BJ (cell line): ENCODE measurements around the gene MPZL3. TPM values are rescaled to one million over a fixed set of nuclear protein-coding genes. Genes with fewer than 3 reads are reported as not detected.

Experiments
- CTCF ChIA-PET: fragments of 350-600 bp; formaldehyde crosslinking; extraction: SDS; loops from one replicate; lab custom pipeline; 2021; ENCODE audit warnings: antibody characterized with exemption, inconsistent platforms; lab: Yijun Ruan, JAX
- POLR2A ChIA-PET: fragments of 300-600 bp; sonication (Branson Sonifier 250); formaldehyde crosslinking; extraction: SDS; loops from one replicate; lab custom pipeline; 2021; ENCODE audit warnings: antibody characterized with exemption; lab: Charles Lee
- DNase-seq: peaks from one replicate; pipeline ENCODE4 v3.0.0-alpha.2; 2011; ENCODE audit warnings: low read depth
- H3K27me3 ChIP-seq: 2 replicates; pipeline ENCODE4 v1.6.0; 2011; ENCODE audit warnings: low read length; ENCODE audit not compliant: control insufficient read depth, insufficient read depth
- H3K36me3 ChIP-seq: 2 replicates; pipeline ENCODE4 v1.5.1; 2011; ENCODE audit warnings: low read length; ENCODE audit not compliant: control insufficient read depth, insufficient read depth
- H3K4me3 ChIP-seq: 2 replicates; pipeline ENCODE4 v1.5.1; 2011; ENCODE audit warnings: low read depth, mild to moderate bottlenecking, control low read depth, low read length
- CTCF ChIP-seq: IDR thresholded peaks from 2 replicates; pipeline ENCODE4 v1.5.1; 2011; ENCODE audit warnings: low read depth, mild to moderate bottlenecking, control low read depth, inconsistent platforms, low read length, moderate library complexity; ENCODE audit not compliant: insufficient read depth
- polyA plus RNA-seq: library from polyadenylated mRNA; depleted of rRNA; stranded (reverse); fragments of >200 nt; gene quantifications from 2 replicates; pipeline ENCODE4 v1.2.3, GENCODE V29; 2011

Gene MPZL3
- polyA plus RNA-seq, 1 experiment, result 0.39 TPM

GRCh38 chr11:118217575-118217974 lies 34.6 kb downstream of the MPZL3 start:
- no peak for TF ChIP-seq CTCF
- H3K4me3 ChIP-seq, result no peak overlapping the region
- no peaks in the 10 kb centered on the region for H3K36me3 ChIP-seq
- peaks cover 11% of the 10 kb centered on the region for H3K27me3 ChIP-seq
- CTCF ChIA-PET, result interaction anchor here (1.4 kb wide), 1 partner anchor 131 kb away, joined by 3 read pairs; no protein-coding TSS in a partner anchor
- POLR2A ChIA-PET, result no interaction called here
- DNase-seq, result no peak

GRCh38 chr11:118216621-118217481 lies 35.3 kb downstream of the MPZL3 start:
- no peaks in the 10 kb centered on the region for H3K36me3 ChIP-seq
- no peak for TF ChIP-seq CTCF
- ChIA-PET CTCF (interaction anchor here (1.1 to 1.4 kb wide), 3 partner anchors 18 to 131 kb away, joined by 3 to 5 read pairs (median 4); no protein-coding TSS in a partner anchor), POLR2A (no interaction called here)
- H3K27me3 ChIP-seq, result peaks cover 11% of the 10 kb centered on the region
- no peak for DNase-seq
- no peak overlapping the region for H3K4me3 ChIP-seq

- DNase-seq, result no peak
- Histone ChIP-seq H3K27me3 (peaks cover 11% of the 10 kb centered on the region), H3K4me3 (no peak overlapping the region), H3K36me3 (no peaks in the 10 kb centered on the region)
- ChIA-PET CTCF (interaction anchor here (1.1 to 1.4 kb wide), 2 partner anchors 17 to 44 kb away, joined by 4 to 5 read pairs; no protein-coding TSS in a partner anchor), POLR2A (no interaction called here)
- TF ChIP-seq CTCF, result no peak
Measured at GRCh38 chr11:118215765-118216164, 36.4 kb downstream of the MPZL3 start.

- no peak for DNase-seq
- CTCF ChIA-PET, result interaction anchor here (2.3 kb wide), 1 partner anchor 17 kb away, joined by 10 read pairs; no protein-coding TSS in a partner anchor
- POLR2A ChIA-PET, result no interaction called here
- H3K36me3 ChIP-seq, result no peaks in the 10 kb centered on the region
- H3K27me3 ChIP-seq, result peaks cover 13% of the 10 kb centered on the region
- no peak overlapping the region for H3K4me3 ChIP-seq
- no peak for TF ChIP-seq CTCF
Measured at GRCh38 chr11:118215262-118215661, 36.9 kb downstream of the MPZL3 start.

GRCh38 chr11:118214210-118214914 lies 37.8 kb downstream of the MPZL3 start:
- peaks cover 10% of the 10 kb centered on the region; the same call in 1 of the 2 replicates for H3K27me3 ChIP-seq
- no peak for TF ChIP-seq CTCF
- CTCF ChIA-PET, result interaction anchor here (0.8 to 2.3 kb wide), 3 partner anchors 16 to 137 kb away, joined by 3 to 10 read pairs (median 3); no protein-coding TSS in a partner anchor

More at GRCh38 chr11:118214210-118214914, 37.8 kb downstream of the MPZL3 start:
- no peak for DNase-seq
- Histone ChIP-seq H3K4me3 (no peak overlapping the region), H3K36me3 (no peaks in the 10 kb centered on the region)
- POLR2A ChIA-PET, result no interaction called here
